GM18505 (cell line): Measurements from ENCODE around the gene TTLL9.
A peak's percentile ranks its signal among the peaks of the same experiment; 100 is the strongest.

ENCODE experiments used
- ATAC-seq: cut with Tn5 transposase; IDR thresholded peaks from one replicate; pipeline ENCODE4 v1.9.1; 2021; ENCODE audit not compliant: unreplicated experiment
- POLR2A ChIP-seq: IDR thresholded peaks from 4 replicates; pipeline ENCODE4 v1.6.1; 2011; ENCODE audit warnings: borderline replicate concordance; ENCODE audit not compliant: insufficient read depth, insufficient read length; ENCODE audit errors: extremely low read depth

The TTLL9 gene

DNA sequence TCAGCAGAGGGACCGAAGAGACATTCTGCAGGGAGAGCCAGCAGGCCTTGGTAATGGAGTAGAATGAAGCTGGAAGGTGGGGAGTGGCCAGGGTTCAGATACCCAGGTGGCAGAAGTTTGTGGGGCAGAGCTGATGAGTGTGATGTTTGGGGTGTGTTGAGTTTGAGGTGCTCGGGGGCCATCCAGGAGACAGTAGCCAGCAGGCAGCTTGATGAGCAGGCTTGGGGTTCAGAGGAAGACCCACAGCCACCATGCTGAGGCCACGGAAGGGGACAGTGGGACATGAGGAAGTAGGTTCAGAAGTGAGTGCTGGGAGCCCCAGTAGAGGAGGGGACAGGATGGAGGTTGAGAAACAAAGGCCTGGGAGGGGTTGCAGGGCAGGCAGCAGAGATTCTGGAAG is 13.9 kb upstream of the TTLL9 start:
- TF ChIP-seq POLR2A, result no peak
- ATAC-seq, result no peak

DNA sequence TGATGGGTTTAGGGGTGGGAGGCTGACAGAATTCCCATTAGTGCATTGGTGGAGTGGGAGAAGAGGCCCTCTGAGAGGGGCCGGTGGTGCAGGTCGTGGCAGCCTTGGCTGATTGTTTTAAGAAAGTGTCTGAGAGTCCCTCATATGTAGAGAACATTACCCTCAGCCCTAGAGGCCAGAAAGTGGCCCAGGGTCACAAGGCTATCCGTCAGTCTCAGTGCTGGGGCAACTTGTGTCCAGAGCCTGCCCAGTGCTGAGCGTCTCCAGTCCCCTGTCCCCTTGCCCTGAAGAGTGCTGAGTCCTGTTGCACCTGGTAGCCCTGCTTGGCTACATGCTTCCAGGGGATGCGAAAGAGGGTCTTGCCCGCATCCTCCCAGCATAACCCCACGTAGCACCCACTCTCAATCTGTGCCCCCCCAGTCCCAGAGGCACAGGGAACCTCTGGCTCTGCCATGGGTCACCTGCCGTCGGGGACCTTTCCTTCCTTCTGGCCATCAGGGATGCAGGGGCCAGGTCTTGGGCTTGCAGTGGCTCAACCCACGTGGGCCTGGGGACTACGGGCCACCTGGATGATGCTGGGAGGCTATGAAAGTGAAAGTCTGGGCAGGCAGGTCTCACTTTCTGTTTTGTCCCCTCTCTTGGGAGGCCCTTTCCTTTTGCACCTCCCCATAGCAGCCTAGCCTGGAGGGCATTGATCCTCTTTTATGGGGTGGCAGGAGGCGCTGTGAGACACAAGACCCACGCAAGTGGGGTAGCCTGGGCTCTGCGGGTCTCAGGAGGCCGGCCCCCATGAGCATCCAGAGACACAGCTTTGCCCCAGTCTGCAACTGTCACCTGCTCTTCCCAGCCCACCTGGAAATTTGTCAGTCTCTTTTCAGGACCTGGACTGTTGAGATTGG is 12.3 kb upstream of the TTLL9 start:
- no peak for ATAC-seq
- no peak for TF ChIP-seq POLR2A

DNA sequence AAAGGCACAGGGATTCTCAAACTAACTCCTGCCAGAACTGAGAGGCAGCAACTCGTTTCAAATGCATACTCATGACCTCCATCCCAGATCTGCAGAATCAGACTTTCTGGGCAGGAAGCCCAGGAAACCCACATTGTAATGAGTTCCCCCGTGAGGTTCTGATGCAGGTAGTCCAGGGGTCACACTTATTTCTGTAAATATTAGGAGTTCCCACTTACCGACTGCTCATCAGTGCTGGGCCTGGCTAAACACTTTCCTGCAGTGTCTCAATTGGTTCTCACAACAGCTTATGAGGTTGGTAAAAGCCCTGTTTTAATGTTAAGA is 11.7 kb upstream of the TTLL9 start:
- TF ChIP-seq POLR2A, result no peak
- no peak for ATAC-seq

DNA sequence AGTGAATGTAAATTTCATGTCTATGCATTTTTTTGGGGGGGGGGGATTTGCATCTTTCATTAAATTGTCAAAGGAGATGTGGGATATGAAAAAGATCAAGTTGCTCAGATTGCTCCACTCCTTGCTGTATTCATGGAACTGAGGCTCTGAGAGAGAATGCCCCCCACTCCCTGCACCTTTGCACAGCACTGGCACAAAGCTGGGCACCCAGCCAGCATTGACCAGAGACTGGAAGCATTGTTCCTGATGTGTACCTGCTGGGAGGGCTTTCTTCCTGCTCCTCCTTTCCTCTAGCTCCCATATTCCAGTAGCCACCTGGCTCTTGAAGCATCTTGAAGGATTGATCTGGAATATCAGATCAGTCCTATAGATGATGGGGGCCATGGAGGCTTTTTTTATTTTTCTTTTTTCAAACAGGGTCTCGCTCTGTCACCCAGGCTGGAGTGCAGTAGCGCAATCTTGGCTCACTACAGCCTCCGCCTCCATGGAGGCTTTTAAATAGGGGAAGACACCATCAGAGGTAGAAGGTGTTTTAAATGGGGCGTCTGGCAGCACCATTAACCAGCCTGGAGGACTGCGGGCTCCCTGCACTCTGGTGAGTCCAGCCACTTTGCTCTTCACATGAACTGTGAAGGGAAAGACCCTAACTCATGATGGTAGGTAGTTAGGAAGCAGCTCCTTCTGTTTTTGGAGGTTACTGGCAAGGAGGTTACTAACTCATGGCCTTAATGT is 11.0 kb upstream of the TTLL9 start:
- no peak for ATAC-seq
- TF ChIP-seq POLR2A, result no peak

DNA sequence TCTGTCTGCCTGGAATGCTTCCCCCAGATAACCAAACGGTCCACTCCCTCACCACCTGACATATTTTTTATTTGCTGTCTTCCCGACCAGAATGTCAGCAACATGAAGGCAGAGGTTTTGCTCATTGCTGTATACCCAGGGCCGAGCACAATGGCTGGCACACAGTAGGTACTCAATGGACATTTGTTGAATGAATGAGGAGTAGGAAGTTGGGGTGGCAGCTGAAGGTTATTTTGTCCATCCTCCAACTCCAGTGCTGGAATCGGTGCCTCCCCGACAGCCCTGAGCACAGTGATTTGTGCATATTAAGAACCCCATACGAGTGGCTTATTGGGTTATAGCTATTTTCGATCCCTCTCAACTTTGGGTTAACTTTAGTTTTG is 10.4 kb upstream of the TTLL9 start:
- ATAC-seq, result no peak
- TF ChIP-seq POLR2A, result no peak

DNA sequence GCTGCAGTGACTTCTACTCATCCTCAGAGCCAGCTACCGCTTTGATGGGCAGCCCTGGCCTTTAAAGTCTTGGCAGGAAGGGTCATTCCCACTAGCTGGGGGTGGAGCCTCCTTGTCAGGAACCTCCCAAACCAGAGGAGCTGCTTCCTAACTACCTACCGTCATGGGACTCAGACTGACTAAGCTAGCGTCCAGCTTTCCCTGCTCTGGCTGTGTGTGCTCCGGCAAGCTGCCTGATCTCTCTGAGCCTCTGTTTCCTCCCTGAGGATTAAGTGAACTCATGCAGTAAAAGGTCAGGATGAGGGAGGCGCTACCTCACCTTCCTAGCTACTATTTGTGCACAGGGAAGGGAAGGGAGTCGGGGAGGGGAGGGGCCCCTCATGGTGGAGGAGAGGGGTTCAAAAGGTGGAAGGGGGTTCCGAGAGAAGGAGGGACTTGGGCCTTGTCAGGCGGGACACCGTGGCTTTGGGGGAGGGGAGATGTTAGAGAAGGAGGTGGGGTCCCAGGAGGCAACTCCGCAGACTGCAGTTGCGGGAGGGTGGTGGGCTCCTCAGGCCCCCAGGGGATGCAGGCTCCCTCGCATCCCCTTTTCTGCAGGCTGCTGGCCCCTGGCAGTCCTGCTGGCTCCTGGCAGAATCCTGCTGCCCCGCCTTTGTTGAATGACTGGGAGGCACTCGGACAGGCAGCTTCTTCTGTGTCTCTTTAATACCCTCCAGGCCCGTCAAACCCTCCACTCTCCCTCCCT is 9.9 kb upstream of the TTLL9 start:
- no peak for TF ChIP-seq POLR2A
- ATAC-seq, result no peak

DNA sequence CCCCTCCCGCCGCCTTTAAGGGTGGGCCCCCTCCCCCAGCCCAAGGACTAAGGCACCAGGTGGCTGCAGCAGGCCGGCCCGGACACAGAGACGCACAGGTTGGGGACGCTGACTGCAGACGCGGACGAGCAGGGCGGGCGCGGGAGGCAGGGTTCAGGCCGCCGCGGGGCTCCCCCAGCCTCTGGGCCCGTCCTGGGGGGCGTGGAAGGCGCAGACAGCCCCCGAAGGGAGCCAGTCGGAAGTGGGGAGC is 9.4 kb upstream of the TTLL9 start:
- TF ChIP-seq POLR2A, result no peak
- ATAC-seq, result peak; percentile 32

DNA sequence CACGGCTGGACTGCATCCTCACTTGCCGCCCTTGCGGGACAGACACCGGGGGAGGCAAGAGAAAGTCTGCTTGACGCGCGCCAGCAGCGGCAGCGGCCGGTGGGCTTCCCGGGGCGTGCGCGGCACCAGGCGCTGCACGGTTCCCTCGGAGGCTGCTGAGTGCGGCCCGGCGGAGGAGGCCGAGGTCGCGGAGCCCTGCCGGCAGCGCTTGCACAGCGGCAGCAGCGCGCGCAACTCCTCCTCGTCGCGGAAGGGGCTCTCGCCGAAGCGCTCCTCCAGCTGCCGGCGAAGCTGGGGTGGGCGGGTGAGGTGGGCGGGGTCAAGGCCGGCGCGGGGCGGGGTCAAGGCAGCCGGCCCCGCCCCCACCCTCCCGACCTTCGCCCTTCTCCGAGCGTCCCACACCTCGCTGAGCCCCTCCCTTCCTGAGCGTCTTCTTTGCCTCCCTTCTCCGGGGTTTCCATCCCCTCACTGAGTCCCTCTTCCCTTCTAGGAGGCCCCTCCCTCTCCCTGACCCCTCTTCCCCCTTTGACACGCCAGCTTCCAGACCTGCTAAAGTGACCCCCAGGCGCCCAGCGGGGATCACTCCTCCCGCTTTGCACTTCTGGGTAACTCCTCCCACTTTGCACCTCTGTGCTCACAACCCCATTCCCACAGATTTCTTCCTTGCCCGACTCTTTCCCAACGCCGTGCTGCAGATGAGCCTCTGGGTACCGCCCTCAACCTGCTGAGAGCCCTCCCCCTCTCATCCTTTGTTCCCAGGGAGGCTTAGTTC is 8.9 kb upstream of the TTLL9 start:
- peak; percentile 61 for ATAC-seq

DNA sequence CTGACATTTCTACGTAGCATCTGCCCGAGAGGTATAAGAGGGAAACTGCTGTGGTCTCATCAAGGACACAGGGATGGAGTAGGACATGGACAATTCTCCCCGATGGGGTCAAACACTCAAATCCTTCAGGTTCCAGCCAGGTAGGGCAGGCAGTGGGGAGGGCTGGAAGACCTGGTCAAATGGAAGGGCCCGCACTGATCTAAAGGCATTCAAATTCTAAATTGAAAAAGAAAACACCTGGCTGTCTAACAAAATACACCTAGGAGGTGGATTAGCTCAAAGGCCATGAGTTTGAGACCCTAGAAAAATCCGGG is 8.3 kb upstream of the TTLL9 start:
- no peak for TF ChIP-seq POLR2A
- no peak for ATAC-seq

More for the DNA sequence above, 8.9 kb upstream of the TTLL9 start:
- no peak for TF ChIP-seq POLR2A

DNA sequence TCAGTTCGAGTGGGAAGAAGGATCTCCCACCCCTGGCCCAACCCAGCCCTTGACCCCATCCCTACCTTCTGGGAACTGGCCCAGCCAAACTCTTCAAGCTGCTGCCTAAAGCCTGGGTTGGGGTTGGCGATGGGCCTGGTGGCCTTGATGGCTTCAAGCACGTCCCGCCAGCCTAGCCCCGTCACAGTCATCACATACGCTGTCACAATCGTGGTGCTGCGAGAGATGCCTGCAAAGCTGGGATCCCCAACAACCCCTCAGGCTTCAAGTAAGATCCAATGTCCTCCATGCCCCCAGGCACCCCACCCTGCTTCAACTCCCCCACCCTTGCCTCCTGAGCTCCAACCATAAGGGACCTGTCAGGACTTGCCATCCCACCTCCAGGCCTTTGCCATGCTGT is 7.9 kb upstream of the TTLL9 start:
- no peak for ATAC-seq
- TF ChIP-seq POLR2A, result no peak

DNA sequence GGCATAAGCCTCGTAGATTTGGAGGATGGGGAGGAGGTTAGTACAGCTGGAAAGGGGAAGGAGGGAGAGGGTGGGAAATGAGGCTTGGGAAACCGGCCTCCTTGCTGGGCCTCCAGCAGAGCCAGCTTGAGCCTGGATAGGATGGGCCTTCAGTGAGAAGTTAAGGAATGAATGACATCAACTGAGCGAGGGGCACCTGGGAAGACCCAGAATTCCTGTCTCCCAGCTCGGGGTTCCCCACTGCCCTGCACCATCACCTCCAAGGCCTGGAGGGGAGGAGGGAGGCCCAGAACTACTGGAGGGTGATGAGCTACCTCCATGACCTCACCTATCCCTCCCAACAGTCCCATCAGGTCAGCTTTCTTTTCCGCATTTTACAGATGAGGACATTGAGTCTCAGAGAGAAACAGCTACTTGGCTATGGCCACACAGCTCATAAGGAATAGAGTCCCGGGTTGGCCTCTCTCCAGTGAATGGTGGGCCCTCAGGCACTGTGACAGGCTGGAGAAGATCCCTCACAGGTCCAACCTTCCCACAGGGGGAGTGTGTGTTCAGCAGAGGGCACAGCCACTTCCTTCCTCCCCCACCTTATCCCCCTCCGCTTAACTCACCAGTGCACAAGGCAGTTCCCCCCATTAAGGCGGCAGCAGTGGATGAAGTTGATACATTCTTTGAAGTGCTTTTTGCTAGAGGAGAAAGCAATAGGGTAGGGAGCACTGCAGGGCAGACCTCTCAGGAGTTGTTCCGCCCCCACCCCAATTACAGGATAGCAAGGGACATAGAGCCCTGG is 6.9 kb upstream of the TTLL9 start:
- TF ChIP-seq POLR2A, result no peak
- no peak for ATAC-seq

DNA sequence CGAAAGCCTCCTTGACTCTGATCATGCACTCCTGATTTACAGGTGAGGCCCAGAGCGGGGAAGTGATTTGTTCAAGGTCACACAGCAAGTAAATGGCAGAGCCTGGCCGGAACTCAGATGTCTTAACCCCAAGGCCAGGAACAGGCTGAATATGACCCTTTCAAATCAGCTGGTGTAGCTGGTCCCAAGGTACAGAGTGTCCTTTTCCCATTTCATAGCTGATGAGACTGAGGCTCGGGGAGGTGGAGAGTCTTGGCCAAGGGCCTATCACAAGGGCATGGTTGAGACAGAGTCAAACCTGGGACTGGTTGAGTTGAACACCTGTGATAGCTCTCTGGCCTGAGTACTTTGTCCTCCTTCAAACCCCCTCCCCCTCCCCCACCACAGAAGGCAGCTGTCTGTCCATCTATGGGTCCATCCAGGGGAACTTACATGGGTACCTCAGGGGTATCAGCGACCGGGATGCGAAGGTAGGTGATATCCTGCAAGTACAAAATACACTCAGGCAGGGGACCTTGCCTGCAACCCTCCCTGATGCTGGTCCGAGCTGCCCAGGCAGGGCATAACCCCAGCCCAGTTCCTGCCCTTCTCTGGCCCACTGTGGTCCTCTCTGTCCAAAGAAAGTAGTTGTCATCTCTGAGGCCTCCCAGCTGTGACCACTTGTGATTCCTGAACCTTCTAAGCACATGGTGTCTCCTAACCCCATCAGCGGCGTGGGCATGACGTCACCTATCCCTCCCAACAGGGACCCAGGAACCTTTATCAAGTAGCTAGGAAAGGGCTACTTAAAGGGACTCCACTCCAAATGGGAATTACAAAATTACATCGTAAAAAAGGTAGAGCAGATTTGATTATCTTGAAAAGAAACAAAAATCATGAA is 5.7 kb upstream of the TTLL9 start:
- ATAC-seq, result no peak
- no peak for TF ChIP-seq POLR2A
